Mesenteric fat pad (tissue), 1 donor: ENCODE results near the gene ACOX3. TPM values are rescaled to one million over a fixed set of nuclear protein-coding genes. Genes with fewer than 3 reads are reported as not detected.
"Not testable (repeated sequence)": the region's sequence is repeated elsewhere in the genome, so short reads cannot be mapped to it uniquely, and the experiment has no call there.

Experiments
- DNase-seq: peaks from one replicate; pipeline ENCODE4 v3.0.0-alpha.2; 2020; ENCODE audit warnings: low spot score
- total RNA-seq: library from RNA; stranded (reverse); fragmentation: NEBNext Ultra II Directional; extraction: Animal tissue kit (Norgen Biotek cat#: 25700); gene quantifications from one replicate; pipeline ENCODE4 v1.2.1, GENCODE V29; 2021
- donor health status: DM: yes; HTN: yes; CAD: no.

ACOX3 gene
- total RNA-seq, 1 donor from 2014 or later = 29.1 TPM

- no peak for DNase-seq
Measured at GRCh38 chr4:8435656-8436121, 4.8 kb downstream of the ACOX3 start.

- DNase-seq = no peak
Measured at GRCh38 chr4:8434251-8435073, 6.1 kb downstream of the ACOX3 start.

- DNase-seq = no peak
Measured at GRCh38 chr4:8433136-8433535, 7.4 kb downstream of the ACOX3 start.

GRCh38 chr4:8431553-8431952 lies 9.0 kb downstream of the ACOX3 start:
- no peak for DNase-seq

GRCh38 chr4:8428288-8429097 lies 12.0 kb downstream of the ACOX3 start:
- DNase-seq = peak; percentile 98

- DNase-seq = no peak
Measured at GRCh38 chr4:8427761-8428287, 12.7 kb downstream of the ACOX3 start.

GRCh38 chr4:8427262-8427661 lies 13.3 kb downstream of the ACOX3 start:
- DNase-seq = no peak

- no peak for DNase-seq
Measured at GRCh38 chr4:8422786-8423185, 17.7 kb downstream of the ACOX3 start.

- DNase-seq = no peak
Measured at GRCh38 chr4:8422327-8422726, 18.2 kb downstream of the ACOX3 start.

- not testable (repeated sequence) for DNase-seq
Measured at GRCh38 chr4:8420151-8420550, 20.4 kb downstream of the ACOX3 start.

- no peak for DNase-seq
Measured at GRCh38 chr4:8419222-8420041, 21.1 kb downstream of the ACOX3 start.

GRCh38 chr4:8417071-8417614 lies 23.4 kb downstream of the ACOX3 start:
- DNase-seq = no peak

- no peak for DNase-seq
Measured at GRCh38 chr4:8414377-8414776, 26.1 kb downstream of the ACOX3 start.

GRCh38 chr4:8412288-8412687 lies 28.2 kb downstream of the ACOX3 start:
- DNase-seq = no peak

GRCh38 chr4:8411351-8412180 lies 29.0 kb downstream of the ACOX3 start:
- no peak for DNase-seq

- no peak for DNase-seq
Measured at GRCh38 chr4:8410641-8411271, 29.8 kb downstream of the ACOX3 start.

GRCh38 chr4:8410066-8410625 lies 30.4 kb downstream of the ACOX3 start:
- DNase-seq = no peak

- DNase-seq = no peak
Measured at GRCh38 chr4:8409264-8410065, 31.1 kb downstream of the ACOX3 start.
